ENCODE measurements around the gene ZNF343. TPM values are rescaled to one million over a fixed set of nuclear protein-coding genes. Genes with fewer than 3 reads are reported as not detected.
"Not testable (repeated sequence)": the region's sequence is repeated elsewhere in the genome, so short reads cannot be mapped to it uniquely, and the experiment has no call there.

ZNF343 gene
- total RNA-seq, 2 experiments from 2014 or later, result 10.8 to 12.4 TPM

DNA sequence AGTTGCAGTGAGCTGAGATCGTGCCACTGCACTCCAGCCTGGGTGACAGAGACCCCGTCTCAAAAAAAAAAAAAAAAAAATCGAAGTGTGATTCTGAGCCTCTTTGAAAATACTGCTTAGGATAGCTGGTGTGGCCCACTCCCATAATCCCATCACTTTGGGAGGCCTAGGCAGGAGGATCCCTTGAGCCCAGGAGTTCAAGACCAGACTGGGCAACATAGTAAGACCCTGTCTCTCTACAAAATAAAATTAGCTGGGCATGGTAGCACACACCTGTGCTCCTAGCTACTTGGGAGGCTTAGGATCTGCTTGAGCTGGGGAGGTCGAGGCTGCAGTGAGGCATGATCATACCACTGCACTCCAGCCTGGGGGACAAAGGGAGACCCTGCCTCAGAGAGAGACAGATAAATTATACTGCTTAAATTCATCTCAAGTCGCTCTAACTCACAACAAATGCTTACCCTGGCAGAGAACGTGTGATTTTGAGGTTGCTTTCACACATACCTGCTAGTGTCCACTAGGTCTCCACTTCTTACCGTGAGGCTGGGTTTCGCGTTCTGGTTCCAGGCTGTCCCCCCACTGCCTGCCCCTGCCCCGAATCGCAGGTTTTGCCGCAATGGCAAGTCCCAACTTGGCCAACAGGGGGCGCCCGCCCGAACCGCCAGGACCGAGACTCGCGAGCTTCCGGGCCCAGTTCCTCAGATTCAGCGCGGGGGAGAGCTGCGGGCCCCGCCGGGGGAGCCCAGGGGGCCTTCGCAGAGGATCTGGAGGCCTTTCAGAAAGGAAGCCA, 15.4 kb upstream of the ZNF343 start:
- POLR2A ChIA-PET, result interaction anchor here (0.7 to 2.1 kb wide), 2 partner anchors 54 to 128 kb away, joined by 6 to 10 read pairs; partner anchors contain the start of genes NOP56 and SNRPB

DNA sequence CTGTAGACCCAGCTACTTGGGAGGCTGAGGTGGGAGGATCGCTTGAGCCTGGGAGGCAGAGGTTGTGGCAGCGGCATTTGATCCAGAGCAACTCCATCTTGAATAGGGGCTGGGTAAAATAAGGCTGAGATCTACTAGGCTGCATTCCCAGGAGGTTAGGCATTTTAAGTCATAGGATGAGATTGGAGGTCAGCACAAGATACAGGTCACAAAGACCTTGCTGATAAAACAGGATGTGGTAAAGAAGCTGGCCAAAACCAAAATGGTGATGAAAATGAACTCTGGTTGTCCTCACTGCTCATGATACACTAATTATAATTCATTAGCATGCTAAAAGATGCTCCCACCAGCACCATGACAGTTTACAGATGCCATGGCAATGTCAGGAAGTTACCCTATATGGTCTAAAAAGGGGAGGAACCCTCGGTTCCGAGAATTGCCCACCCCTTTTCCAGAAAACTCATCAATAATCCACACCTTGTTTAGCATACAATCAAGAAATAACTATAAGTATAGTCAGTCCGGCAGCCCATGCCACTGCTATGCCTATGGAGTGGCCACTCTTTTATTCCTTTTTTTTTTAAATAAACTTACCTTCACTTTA, 14.2 kb upstream of the ZNF343 start:
- ChIA-PET POLR2A (interaction anchor here (0.6 to 1.1 kb wide), 3 partner anchors 15 to 864 kb away, joined by 3 to 6 read pairs (median 3); no protein-coding TSS in a partner anchor), CTCF (interaction anchor here (0.5 to 5.0 kb wide), 5 partner anchors 14 to 855 kb away, joined by 3 to 34 read pairs (median 4); partner anchors contain the start of genes SNRPB and ZNF343)

More for the DNA sequence above, 15.4 kb upstream of the ZNF343 start:
- CTCF ChIA-PET, result interaction anchor here (0.6 to 5.0 kb wide), 9 partner anchors 11 to 1439 kb away, joined by 3 to 34 read pairs (median 4); partner anchors contain the start of genes NOP56 and ZNF343

DNA sequence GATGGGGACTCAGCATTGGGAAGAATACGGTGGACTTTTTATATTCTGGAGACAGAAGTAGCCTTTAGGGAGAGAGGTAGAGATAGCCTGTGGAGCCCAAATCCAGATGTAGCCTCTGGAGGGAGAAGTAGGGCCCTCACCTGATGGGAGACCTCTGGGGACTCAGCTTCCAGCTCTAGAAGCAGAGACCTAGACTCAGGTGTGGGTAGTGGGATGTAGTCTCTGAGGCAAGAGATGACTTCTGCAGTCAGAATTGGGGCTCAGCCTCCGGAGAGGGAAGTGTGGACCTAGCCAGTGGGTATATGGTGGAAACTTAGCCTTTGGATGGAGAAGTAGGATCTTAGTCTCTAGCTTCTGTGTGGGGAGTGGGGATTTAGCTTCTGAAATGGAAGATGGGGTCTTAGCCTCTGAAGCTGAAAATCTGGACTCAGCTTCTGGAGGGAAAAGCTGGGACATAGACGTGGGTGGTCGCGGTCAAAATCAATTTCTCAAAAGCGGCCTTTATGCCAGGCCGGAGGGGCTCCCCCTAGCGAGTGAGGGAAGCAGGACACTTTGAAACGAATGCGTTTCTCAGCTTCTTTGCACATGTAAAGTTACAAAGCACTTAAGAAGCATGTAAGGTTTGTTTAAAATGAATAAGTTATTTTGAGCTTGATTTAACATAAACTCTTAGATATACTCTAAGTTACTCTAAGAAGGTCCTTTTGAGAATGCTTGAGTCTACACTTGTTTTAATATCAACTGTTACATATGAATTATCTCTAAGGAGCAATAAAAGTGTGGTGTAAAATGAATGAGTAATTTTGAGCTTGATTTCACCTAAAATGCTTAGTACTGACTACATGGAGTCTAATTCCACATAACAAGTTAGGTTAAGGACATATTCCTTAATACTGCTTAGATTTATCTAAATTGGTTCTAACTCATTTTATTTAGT, 12.9 kb upstream of the ZNF343 start:
- CTCF ChIA-PET, result interaction anchor here (0.5 to 5.0 kb wide), 12 partner anchors 9 to 569 kb away, joined by 3 to 34 read pairs (median 3); partner anchors contain the start of genes SNRPB and ZNF343
- POLR2A ChIA-PET, result interaction anchor here (1.1 kb wide), 1 partner anchor 14 kb away, joined by 3 read pairs; no protein-coding TSS in a partner anchor

DNA sequence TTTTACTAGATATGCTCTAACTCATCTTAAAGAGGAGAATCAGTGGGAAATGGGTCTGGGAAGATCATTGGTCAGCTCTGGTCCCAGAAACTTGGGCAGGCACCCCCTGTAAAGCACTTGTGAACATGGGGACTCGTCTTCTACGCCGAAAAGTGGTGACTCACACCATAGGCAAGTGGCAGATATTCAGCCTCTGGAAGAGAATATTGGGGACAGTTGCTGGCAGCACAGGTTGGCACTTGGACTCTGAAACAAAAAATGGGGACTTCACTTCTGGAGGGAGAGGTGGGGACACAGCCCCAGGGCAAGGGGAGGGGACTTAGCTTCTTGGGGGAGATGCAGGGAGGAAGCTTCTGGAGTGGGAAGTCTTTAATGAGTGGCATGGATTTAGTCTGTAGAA, 11.9 kb upstream of the ZNF343 start:
- POLR2A ChIA-PET, result no interaction called here
- CTCF ChIA-PET, result interaction anchor here (1.4 to 5.0 kb wide), 4 partner anchors 12 to 117 kb away, joined by 3 to 34 read pairs (median 5); partner anchors contain the start of genes SNRPB and ZNF343

DNA sequence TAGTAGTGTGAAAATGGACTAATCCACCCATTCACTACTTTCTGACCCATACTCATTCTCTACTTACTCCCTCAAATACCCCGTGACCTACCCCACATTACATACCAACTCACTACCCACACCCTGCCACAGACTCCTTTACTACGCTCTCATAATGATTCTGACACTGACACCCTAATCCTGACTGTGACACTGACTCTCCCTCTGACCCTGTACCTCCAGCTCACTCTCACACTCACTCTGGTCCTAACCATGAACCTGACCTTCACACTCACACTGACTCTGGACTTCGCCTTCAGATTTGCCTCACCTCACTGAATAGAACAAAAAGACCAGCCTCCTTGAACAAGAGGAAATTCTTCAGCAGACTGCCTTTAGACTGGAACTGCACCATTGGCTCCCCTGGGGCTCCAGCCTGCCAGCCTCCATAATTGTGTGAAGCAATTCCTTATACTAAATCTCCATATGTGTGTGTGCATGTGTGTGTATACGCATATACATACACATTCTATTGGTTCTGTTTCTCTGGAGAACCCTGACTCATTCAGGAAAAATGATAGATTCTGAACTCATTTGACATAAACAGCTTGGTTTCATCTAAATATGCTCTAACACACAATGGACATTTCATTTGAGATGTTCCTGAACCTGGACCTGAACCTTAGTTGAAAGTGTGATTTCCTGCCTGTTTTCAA, 10.5 kb upstream of the ZNF343 start:
- ChIA-PET POLR2A (interaction anchor here (0.6 kb wide), 1 partner anchor 1127 kb away, joined by 3 read pairs; no protein-coding TSS in a partner anchor), CTCF (interaction anchor here (0.9 to 1.4 kb wide), 2 partner anchors 29 to 52 kb away, joined by 3 read pairs; no protein-coding TSS in a partner anchor)

DNA sequence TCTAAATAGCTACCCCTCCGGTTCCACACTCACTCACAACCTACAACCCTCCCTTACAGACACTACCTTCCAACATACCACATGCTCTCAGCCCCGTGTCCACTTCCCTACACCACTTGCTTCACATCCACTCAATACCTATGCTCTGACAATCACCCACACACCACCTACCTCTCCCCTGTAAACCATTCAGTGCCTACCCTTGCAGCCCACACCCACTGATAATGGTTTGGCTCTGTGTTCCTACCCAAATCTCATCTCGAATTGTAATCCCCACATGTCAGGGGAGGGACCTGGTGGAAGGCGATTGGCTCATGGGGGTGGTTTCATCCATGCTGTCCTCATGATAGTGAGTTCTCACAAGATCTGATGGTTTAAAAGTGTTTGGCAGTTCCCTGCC, 9.8 kb upstream of the ZNF343 start:
- POLR2A ChIA-PET, result no interaction called here
- CTCF ChIA-PET, result no interaction called here

DNA sequence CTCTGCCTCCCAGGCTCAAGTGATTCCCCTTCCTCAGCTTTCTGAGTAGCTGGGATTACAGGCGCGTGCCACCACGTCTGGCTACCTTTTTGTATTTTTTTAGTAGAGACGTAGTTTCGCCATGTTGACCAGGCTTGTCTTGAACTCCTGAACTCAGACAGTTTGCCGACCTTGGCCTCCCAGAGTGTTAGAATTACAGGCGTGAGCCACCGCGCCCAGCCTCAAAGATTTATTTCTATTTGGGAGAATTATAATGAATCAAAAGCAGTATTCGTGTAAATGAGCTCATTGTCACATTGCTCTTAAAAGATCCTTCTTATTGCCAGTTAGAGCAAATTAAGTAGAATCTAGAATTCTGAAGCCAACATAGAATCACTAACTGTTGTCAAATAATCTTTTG, 9.4 kb upstream of the ZNF343 start:
- ChIA-PET CTCF (interaction anchor here (0.7 kb wide), 1 partner anchor 23 kb away, joined by 3 read pairs; no protein-coding TSS in a partner anchor), POLR2A (no interaction called here)

DNA sequence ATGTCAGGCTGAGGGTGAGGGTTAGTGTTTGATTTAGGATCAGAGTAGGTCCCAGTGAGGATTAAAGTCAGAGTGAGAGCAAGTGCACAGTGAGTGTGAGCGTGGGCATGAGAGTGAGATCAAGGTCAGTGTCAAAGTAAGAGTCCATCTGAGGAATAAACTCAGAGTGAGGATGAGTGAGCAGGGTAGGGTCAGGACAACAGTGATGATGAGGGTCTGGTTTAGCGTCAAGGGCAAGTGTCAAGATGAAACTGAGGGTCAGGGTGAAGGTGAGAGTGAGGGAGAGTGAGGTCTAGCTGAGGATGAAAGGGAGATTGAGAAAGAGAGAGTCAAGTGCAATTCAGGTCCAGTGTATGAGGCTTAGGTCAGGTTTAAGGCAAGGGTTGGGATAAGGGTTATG, 7.7 kb upstream of the ZNF343 start:
- POLR2A ChIA-PET, result no interaction called here
- CTCF ChIA-PET, result no interaction called here

DNA sequence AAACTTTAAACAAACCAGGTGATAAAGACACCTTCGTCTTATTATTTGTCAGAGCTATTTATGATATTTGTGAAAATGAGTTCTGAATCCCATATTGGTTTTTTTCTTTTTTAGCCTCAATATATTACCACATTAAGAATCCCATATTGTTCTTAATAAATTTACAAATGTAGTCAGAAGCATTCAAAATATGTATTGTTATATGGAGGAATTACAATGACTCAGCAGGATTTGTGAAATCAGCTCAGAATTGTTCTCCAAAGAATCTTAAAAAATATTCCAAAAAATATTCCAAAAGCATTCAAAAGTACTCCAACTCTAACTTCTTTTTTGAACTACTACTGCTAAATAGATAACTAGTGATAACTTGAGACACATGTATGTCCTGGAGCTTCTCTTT, 6.5 kb upstream of the ZNF343 start:
- CTCF ChIA-PET, result interaction anchor here (0.6 kb wide), 1 partner anchor 11 kb away, joined by 3 read pairs; no protein-coding TSS in a partner anchor
- POLR2A ChIA-PET, result no interaction called here

DNA sequence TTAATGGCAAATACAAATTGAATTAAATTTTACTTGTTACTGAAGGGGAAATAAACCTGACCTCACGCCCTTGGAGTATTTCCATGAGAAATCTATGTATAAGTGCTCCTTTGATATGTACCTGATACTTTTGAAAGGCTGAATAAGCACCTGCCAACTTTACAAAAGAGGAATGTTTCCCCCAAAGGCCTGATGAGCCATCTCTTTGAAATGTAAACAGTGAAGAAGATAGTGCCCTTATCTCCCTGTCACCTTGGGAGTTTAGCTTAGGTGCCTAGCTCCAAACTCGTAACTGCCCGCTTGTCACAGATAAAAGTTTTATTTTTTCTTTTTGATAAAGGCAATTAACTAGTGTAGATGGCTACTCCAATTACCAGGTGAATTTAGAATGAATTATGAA, 1.1 kb upstream of the ZNF343 start:
- POLR2A ChIA-PET, result no interaction called here
- CTCF ChIA-PET, result interaction anchor here (1.8 to 3.8 kb wide), 2 partner anchors 13 to 142 kb away, joined by 4 to 34 read pairs; partner anchors contain the start of gene NOP56

DNA sequence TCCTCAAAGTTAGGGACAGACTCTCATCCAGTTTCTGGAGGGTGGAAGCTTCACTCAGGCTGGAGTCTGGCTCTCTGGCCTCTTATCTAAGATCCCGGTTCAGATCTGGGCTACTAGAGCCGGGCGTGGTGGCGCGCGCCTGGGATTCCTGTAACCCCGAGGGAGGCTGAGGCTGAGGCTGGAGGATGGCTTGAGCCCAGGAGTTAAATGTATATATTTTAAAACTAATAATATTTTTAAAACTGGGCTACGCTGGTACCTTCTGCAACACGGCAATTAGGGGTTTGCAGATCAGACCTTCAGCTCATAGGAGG, 710 bp upstream of the ZNF343 start:
- POLR2A ChIA-PET, result interaction anchor here (0.6 kb wide), 1 partner anchor 8 kb away, joined by 3 read pairs; no protein-coding TSS in a partner anchor

DNA sequence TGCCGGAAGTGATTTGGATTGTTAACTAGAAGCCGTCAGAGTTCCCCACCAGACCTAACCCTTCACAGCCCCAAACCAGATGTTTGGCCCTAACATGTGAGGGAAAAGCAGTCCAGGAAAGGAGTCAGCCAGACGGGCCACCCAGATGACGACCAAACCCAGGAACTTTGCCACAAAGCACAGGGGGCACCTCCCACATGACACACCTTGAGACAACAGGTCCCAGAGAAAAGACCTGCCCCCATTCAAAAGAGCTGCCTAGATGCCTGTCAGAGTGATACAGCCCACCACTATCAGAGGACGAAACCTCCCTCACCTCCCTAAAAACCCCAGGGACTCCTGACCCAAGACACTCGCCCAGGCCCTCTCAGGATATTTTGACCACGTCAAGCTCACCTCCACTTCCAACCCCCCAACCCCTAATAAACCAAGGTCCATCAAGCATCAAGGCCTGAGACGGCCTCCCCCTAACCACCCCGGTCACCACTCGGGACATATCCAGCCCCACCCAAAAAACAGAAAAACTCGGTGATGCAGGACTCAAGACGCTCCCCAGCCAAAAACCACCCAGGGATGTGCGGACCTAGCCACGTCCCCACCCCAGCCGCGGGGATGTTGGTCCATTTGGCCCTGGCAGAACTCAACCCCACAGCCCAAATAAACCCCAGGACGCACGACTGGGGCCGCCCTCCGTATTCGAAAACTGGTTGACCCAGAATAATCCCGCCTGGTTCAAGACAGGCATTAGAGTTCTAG, 662 bp downstream of the ZNF343 start:
- CTCF ChIA-PET, result interaction anchor here (1.1 to 3.8 kb wide), 4 partner anchors 10 to 144 kb away, joined by 3 to 34 read pairs (median 4); partner anchors contain the start of genes NOP56 and SNRPB

More for the DNA sequence above, 710 bp upstream of the ZNF343 start:
- CTCF ChIA-PET, result interaction anchor here (1.8 to 3.8 kb wide), 2 partner anchors 13 to 143 kb away, joined by 4 to 34 read pairs; partner anchors contain the start of gene NOP56

DNA sequence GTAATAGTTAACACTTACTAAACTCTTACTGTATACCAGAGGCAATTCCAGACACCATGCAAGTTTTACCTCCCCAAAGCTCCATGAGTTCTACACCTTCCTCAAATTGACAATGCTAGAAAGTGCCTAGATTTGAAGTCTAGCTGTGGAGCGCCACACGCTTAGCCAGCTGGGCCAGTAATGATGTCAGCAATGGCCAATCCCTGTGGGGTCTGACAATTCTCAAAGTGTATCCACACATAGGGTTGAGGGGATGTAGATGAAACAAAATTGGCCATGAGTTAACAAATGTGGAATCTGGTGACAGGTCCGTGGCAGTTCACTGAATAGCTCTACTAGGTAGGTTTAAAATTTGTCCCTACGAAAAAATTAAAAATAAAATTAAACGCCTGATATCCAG, 1.3 kb downstream of the ZNF343 start:
- CTCF ChIA-PET, result interaction anchor here (1.5 to 3.8 kb wide), 2 partner anchors 15 to 37 kb away, joined by 3 to 34 read pairs; partner anchors contain the start of gene SNRPB
- POLR2A ChIA-PET, result interaction anchor here (0.6 kb wide), 1 partner anchor 15 kb away, joined by 3 read pairs; no protein-coding TSS in a partner anchor

More for the DNA sequence above, 662 bp downstream of the ZNF343 start:
- POLR2A ChIA-PET, result interaction anchor here (0.6 kb wide), 1 partner anchor 14 kb away, joined by 3 read pairs; no protein-coding TSS in a partner anchor

DNA sequence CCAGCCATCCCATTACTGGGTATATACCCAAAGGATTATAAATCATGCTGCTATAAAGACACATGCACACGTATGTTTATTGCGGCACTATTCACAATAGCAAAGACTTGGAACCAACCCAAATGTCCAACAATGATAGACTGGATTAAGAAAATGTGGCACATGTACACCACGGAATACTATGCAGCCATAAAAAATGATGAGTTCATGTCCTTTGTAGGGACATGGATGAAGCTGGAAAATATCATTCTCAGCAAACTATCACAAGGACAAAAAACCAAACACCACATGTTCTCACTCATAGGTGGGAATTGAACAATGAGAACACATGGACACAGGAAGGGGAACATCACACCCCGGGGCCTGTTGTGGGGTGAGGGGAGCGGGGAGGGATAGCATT, 2.3 kb downstream of the ZNF343 start:
- CTCF ChIA-PET, result interaction anchor here (3.8 kb wide), 1 partner anchor 16 kb away, joined by 34 read pairs; no protein-coding TSS in a partner anchor
- POLR2A ChIA-PET, result not testable (repeated sequence)

DNA sequence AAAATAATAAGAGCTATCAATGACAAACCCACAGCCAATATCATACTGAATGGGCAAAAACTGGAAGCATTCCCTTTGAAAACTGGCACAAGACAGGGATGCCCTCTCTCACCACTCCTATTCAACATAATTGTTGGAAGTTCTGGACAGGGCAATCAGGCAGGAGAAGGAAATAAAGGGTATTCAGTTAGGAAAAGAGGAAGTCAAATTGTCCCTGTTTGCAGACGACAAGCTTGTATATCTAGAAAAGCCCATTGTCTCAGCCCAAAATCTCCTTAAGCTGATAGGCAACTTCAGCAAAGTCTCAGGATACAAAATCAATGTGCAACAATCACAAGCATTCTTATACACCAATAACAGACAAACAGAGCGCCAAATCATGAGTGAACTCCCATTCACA, 3.9 kb downstream of the ZNF343 start:
- POLR2A ChIA-PET, CTCF ChIA-PET: not testable (repeated sequence)

DNA sequence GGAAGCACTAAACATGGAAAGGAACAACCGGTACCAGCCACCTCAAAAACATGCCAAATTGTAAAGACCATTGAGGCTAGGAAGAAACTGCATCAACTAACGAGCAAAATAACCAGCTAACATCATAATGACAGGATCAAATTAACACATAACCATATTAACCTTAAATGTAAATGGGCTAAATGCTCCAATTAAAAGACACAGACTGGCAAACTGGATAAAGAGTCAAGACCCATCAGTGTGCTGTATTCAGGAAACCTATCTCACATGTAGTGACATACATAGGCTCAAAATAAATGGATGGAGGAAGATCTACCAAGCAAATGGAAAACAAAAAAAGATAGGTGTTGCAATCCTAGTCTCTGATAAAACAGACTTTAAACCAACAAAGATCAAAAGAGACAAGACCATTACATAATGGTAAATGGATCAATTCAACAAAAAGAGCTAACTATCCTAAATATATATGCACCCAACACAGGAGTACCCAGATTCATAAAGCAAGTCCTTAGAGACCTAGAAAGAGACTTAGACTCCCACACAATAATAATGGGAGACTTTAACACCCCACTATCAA, 5.8 kb downstream of the ZNF343 start:
- POLR2A ChIA-PET, CTCF ChIA-PET: not testable (repeated sequence)

DNA sequence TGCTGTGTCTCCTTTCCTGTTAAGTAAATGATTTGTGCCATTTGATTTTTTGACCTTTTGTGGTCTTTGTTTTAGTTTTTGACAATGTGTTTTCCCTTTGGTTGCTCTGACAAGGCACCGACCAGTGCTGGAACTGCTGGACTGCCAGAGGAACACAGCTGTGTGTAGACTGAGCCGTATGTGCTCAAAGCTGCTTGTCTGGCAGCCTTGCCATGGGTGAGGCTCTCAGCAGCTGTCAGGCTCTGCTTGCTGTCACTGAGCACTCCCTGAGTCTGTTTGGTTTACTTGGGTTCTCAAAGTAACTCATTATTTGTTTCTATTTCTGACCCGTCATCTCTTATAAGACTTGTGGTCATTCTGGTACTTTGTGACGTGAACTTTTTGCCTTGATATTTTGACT, 23.1 kb downstream of the ZNF343 start:
- ChIA-PET POLR2A (no interaction called here), CTCF (no interaction called here)
